Stimulated activated CD4-positive, alpha-beta T cell treated with anti-CD3 and anti-CD28 coated beads, Interleukin-4, amount 100 ng/mL, for 48 hours (primary cell): ENCODE data around the gene TMPRSS6.

ENCODE experiments used
- DNase-seq, 2 donors: peaks; one replicate each; pipeline ENCODE4 v3.0.0-alpha.2; 2020; ENCODE audit warnings: low read depth in 2 of 2

TMPRSS6 gene

GRCh38 chr22:37028692-37029674 lies 80.5 kb downstream of the TMPRSS6 start:
- no peak for DNase-seq

- DNase-seq = no peak
Observed at GRCh38 chr22:37027556-37027955, 82.0 kb downstream of the TMPRSS6 start.

- no peak for DNase-seq
Observed at GRCh38 chr22:37026325-37026724, 83.2 kb downstream of the TMPRSS6 start.

- no peak for DNase-seq
Observed at GRCh38 chr22:37025500-37026070, 83.9 kb downstream of the TMPRSS6 start.

- DNase-seq = no peak
Observed at GRCh38 chr22:37024339-37025157, 85.0 kb downstream of the TMPRSS6 start.

- DNase-seq = no peak
Observed at GRCh38 chr22:37023743-37024338, 85.7 kb downstream of the TMPRSS6 start.

- no peak for DNase-seq
Observed at GRCh38 chr22:37022483-37023337, 86.8 kb downstream of the TMPRSS6 start.

GRCh38 chr22:37021710-37022482 lies 87.6 kb downstream of the TMPRSS6 start:
- DNase-seq = peak; percentile 40 to 52

GRCh38 chr22:37021041-37021440 lies 88.5 kb downstream of the TMPRSS6 start:
- DNase-seq = no peak

GRCh38 chr22:37020192-37020479 lies 89.4 kb downstream of the TMPRSS6 start:
- no peak for DNase-seq

- DNase-seq = peak; percentile 13 to 28
Observed at GRCh38 chr22:37019309-37020191, 90.0 kb downstream of the TMPRSS6 start, which contains the start of the genes MPST and TST. TSS of gene MPST (plus strand) at chr22:37019742. CDS start at chr22:37019837, 95 bp downstream. TSS of gene TST (minus strand) at chr22:37019447. CDS start at chr22:37018732, 715 bp downstream.

- DNase-seq = no peak
Observed at GRCh38 chr22:37018815-37019308, 90.7 kb downstream of the TMPRSS6 start.

- no peak for DNase-seq
Observed at GRCh38 chr22:37018086-37018814, 91.3 kb downstream of the TMPRSS6 start.

GRCh38 chr22:37017356-37017755 lies 92.2 kb downstream of the TMPRSS6 start:
- DNase-seq = no peak

- no peak for DNase-seq
Observed at GRCh38 chr22:37016134-37016910, 93.2 kb downstream of the TMPRSS6 start.

- no peak for DNase-seq
Observed at GRCh38 chr22:37015587-37015878, 94.0 kb downstream of the TMPRSS6 start.
